Liver (tissue), 3 donors: ENCODE measurements around the gene RARA.

Experiments used
- EGR1 ChIP-seq, 2 donors: IDR thresholded peaks; 2 replicates each; pipeline ENCODE4 v1.6.1; 2016 to 2018; ENCODE audit warnings: antibody characterized with exemption in 2 of 2, low read depth in 2 of 2
- GABPA ChIP-seq, 2 donors: IDR thresholded peaks in 1 of 2; conservative IDR thresholded peaks in 1 of 2; 2 replicates each; pipeline ENCODE4 v1.6.1; 2016; ENCODE audit warnings: antibody characterized with exemption in 2 of 2, mild to moderate bottlenecking in 1 of 2, moderate library complexity in 1 of 2
- HNF4A ChIP-seq, 2 donors: conservative IDR thresholded peaks; 2 replicates each; pipeline ENCODE4 v1.6.1; 2016; ENCODE audit warnings: antibody characterized with exemption in 2 of 2, mild to moderate bottlenecking in 2 of 2
- SP1 ChIP-seq: IDR thresholded peaks from 2 replicates; pipeline ENCODE4 v1.6.1; 2018; ENCODE audit warnings: antibody characterized with exemption, mild to moderate bottlenecking
- YY1 ChIP-seq: IDR thresholded peaks from 2 replicates; pipeline ENCODE4 v1.6.1; 2016; ENCODE audit warnings: antibody characterized with exemption, mild to moderate bottlenecking
- TF ChIP-seq, protein P1 (sequence below): fragments of 150-350 bp; IDR thresholded peaks from 2 replicates; pipeline ENCODE4 v1.5.1; 2017; ENCODE audit warnings: improper control_type of control experiment, low read depth, low read length; ENCODE audit not compliant: missing input control
- donor health status: healthy.
- donor health status: healthy.

DNA sequence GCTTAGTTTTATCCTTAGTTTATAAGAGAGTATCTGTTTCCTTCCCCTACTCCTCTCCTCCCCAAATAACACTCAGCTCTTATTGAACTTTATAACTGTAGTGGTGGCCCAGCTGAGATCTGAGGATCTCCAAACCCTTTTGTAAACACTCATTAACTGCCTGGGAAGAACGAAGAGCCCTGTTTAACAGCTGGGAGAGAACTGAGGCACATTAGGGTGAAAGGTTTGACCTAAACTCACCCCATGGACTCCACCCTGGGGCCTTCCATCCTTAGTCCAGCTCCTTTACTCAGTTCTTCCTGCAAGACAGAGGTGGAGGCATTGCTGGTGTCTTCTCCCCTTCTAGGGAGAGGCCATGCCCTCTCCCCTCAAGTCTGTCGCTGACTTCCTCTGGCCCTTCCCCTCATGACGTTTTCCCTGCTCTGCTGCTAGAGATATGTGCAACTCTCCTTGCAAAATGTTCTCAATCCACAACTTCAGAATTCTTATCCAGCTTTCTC lies 1.2 kb upstream of the RARA start:
- TF ChIP-seq, protein P1, sequence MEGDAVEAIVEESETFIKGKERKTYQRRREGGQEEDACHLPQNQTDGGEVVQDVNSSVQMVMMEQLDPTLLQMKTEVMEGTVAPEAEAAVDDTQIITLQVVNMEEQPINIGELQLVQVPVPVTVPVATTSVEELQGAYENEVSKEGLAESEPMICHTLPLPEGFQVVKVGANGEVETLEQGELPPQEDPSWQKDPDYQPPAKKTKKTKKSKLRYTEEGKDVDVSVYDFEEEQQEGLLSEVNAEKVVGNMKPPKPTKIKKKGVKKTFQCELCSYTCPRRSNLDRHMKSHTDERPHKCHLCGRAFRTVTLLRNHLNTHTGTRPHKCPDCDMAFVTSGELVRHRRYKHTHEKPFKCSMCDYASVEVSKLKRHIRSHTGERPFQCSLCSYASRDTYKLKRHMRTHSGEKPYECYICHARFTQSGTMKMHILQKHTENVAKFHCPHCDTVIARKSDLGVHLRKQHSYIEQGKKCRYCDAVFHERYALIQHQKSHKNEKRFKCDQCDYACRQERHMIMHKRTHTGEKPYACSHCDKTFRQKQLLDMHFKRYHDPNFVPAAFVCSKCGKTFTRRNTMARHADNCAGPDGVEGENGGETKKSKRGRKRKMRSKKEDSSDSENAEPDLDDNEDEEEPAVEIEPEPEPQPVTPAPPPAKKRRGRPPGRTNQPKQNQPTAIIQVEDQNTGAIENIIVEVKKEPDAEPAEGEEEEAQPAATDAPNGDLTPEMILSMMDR: no peak
- TF ChIP-seq GABPA (IDR thresholded peaks at IDR 0.05 in 1 of 2, conservative IDR thresholded peaks at IDR 0.05 in 1 of 2): no peak
- TF ChIP-seq HNF4A (conservative IDR thresholded peaks at IDR 0.05): no peak
- no peak for TF ChIP-seq SP1
- TF ChIP-seq EGR1 (IDR thresholded peaks at IDR 0.05; ENCODE audit: low read depth in 2 of 2): no peak
- TF ChIP-seq YY1: no peak
